HG03066 (cell line): ENCODE measurements around the gene ANXA6.
A peak's percentile ranks its signal among the peaks of the same experiment; 100 is the strongest.

Experiments
- ATAC-seq: cut with Tn5 transposase; IDR thresholded peaks from one replicate; pipeline ENCODE4 v1.9.1; 2021; ENCODE audit warnings: low read depth; ENCODE audit not compliant: unreplicated experiment

Gene ANXA6

DNA sequence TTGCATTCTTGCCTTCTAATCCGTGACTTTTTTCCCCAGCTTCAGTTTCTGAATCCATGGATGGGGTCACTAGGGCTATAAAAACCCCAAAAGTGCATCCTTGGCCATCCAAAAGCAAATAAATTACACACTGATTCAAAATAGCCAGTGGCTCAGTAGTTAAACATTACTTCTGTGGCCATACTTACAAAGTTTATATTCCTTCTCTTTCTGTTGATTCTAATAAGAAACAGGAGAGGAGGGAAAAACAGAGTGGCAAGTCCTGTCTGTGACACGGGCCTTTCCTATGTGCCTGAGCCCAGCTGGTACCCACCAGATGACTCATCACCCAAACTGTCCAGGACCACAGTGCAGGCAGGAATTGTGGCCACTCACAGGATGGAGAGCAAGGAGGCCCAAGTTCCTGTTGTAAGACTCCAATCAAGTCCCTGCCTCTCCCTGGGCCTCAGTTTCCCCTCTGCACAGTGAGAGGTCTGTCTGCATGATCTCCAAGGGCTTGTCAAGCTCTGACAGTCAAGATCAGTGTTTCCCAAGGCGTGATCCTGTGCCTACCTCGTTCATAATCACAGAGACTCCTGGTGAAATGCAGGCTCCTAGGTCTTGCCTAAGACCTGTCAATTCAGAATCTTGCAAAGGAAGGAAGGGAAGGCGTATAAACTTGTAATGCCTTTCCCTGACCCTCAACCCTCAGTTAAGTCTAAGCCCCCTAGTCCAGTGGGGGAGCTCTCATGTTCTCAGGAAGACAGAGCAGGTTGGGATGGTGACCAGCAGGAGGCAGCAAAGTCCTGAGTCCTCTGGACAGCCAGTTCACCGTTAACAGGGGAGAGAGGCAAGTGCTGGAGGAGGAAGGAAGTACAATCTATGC is 106.3 kb downstream of the ANXA6 start:
- peak; percentile 77 for ATAC-seq
